Activated naive CD8-positive, alpha-beta T cell treated with anti-CD3 and anti-CD28 coated beads for 36 hours (primary cell): ENCODE results near the gene CDK15. TPM values are rescaled to one million over a fixed set of nuclear protein-coding genes. Genes with fewer than 3 reads are reported as not detected.
"Not testable (repeated sequence)": the region's sequence is repeated elsewhere in the genome, so short reads cannot be mapped to it uniquely, and the experiment has no call there.

Experiments used
- DNase-seq: peaks from one replicate; pipeline ENCODE4 v3.0.0; 2021
- H3K27ac Mint-ChIP-seq: one replicate; pipeline ENCODE4 v1.8.0; 2022; ENCODE audit warnings: mild to moderate bottlenecking, moderate library complexity, mixed read lengths
- H3K27me3 Mint-ChIP-seq: one replicate; pipeline ENCODE4 v1.8.0; 2022; ENCODE audit warnings: mild to moderate bottlenecking, mixed read lengths
- H3K36me3 Mint-ChIP-seq: one replicate; pipeline ENCODE4 v1.8.0; 2021; ENCODE audit warnings: mild to moderate bottlenecking, mixed read lengths
- H3K4me1 Mint-ChIP-seq: one replicate; pipeline ENCODE4 v1.8.0; 2021; ENCODE audit warnings: mixed read lengths
- H3K4me3 Mint-ChIP-seq: one replicate; pipeline ENCODE4 v1.8.0; 2022; ENCODE audit warnings: mild to moderate bottlenecking, moderate library complexity, mixed read lengths
- H3K9me3 Mint-ChIP-seq: one replicate; pipeline ENCODE4 v1.8.0; 2022; ENCODE audit warnings: mixed read lengths
- total RNA-seq, 2 experiments: library from RNA; stranded (reverse); gene quantifications; one replicate each; pipeline ENCODE4 v1.2.3, GENCODE V29; 2021

Gene CDK15
- total RNA-seq, 2 experiments from 2014 or later = not detected

DNA sequence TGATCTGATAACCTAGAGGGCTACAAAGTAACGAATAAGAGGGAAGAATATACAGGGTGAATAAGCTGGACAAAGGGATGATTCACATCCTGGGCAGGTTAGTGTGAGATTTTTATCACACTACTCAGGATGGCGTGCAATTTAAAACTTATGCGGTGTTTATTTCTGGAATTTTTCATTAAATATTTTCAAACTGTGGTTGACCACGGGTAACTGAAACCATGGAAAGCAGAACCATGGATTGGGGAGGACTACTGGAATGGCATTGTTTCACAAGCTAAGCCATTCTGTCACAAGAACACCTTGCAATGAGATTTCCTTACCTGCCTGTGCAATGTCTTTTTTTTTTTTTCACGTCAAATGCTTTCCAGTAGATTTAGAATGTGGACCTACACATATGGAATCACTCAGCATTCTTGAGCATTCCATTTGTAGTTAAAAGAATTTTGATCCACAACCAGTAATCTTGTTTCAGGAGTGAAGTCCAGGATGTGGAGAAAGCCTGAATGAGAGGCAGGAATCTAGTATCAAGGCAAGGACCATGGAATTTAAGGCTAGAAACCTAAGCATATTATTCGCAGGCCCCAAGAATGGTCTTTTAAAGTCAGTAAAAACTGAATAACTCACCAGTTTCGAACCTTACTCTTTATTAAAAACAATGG is 8.0 kb upstream of the CDK15 start:
- Mint-ChIP-seq H3K36me3 (no peaks in the 10 kb centered on the region), H3K4me1 (peaks cover 2% of the 10 kb centered on the region), H3K27ac (no peak overlapping the region), H3K27me3 (peaks cover 16% of the 10 kb centered on the region), H3K4me3 (no peak overlapping the region), H3K9me3 (no peaks in the 10 kb centered on the region)
- DNase-seq = no peak

DNA sequence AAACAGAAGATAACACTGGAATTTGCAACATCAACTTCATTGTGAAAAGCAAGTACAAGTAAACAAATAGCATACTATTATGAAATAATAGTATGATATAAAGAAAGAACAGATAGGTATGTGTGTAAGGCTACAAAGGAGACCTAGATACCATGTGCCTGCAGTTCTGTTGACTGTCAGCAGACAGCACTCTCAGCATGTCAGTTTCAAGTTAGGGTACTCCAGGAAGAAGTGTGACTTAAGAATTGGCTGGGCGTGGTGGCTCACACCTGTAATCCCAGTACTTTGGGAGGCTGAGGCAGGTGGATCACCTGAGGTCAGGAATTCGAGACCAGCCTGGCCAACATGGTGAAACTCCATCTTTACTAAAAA is 7.4 kb upstream of the CDK15 start:
- H3K36me3 Mint-ChIP-seq, H3K9me3 Mint-ChIP-seq, H3K27ac Mint-ChIP-seq, DNase-seq, H3K4me1 Mint-ChIP-seq, H3K4me3 Mint-ChIP-seq: not testable (repeated sequence)
- peaks cover 16% of the 10 kb centered on the region for H3K27me3 Mint-ChIP-seq

DNA sequence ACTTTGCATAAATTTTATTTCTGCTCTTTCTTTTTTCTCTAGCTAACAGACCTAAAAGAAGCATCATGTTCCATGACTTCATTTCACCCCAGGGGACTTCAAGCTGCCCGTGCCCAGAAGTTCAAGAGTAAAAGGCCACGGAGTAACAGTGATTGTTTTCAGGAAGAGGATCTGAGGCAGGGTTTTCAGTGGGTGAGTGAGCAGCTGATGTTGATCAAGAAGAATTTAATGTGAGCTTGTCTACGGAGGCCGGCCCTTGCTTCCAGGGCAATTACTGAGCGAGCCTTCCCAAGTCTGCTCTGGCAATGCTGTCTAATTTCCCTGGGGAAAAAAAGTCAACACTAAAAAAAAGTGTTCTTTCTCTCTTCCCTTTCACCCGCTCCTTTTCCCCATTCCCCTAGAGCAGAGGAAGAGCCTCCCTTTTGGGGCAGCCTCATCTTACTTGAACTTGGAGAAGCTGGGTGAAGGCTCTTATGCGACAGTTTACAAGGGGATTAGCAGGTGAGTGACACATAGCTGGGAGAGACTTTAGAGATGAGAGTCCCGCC is 1.2 kb downstream of the CDK15 start:
- Mint-ChIP-seq H3K27ac (no peak overlapping the region), H3K36me3 (no peaks in the 10 kb centered on the region), H3K4me3 (no peak overlapping the region), H3K4me1 (no peaks in the 10 kb centered on the region), H3K27me3 (peaks cover 24% of the 10 kb centered on the region), H3K9me3 (no peaks in the 10 kb centered on the region)
- DNase-seq = no peak

DNA sequence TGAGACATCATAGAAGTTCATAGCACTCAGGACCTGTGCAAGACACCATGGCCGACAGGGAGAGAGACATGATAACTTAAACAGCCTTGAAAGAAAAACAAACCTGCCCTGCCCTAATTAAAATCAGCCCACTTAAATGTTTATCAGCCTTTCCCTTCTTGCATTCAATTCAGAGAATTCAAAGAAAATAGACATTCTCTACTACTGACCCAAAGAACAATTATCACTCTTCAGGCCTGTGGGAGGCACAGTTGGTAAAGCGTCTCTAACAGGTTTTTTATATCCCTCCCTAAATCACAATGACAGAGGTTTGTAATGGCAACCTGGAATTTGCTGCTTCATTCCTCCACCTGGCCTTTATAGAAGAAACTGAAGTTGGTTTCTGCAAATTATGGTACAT is 1.7 kb downstream of the CDK15 start:
- no peaks in the 10 kb centered on the region for H3K36me3 Mint-ChIP-seq
- no peak overlapping the region for H3K27ac Mint-ChIP-seq
- H3K9me3 Mint-ChIP-seq = no peaks in the 10 kb centered on the region
- no peak for DNase-seq
- peaks cover 23% of the 10 kb centered on the region for H3K27me3 Mint-ChIP-seq
- no peak overlapping the region for H3K4me3 Mint-ChIP-seq
- H3K4me1 Mint-ChIP-seq = no peaks in the 10 kb centered on the region

DNA sequence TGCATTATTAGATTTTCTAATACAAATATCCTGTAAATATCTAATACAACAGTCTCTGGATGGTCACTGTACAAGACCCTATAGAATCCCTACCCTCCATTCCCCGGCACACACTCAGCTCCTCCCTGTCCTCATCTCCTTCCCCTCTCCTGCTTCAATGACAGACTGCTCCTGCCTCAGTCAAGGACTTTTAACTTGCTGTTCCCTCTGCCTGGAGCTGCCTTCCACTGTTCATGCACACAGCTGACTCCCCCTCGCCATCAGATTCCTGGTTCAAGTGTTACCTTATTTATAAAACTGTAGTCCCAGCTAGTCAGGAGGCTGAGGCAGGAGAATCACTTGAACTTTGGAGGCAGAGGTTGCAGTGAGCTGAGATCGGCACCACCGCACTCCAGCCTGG is 3.3 kb downstream of the CDK15 start:
- H3K36me3 Mint-ChIP-seq = no peaks in the 10 kb centered on the region
- H3K27ac Mint-ChIP-seq = no peak overlapping the region
- H3K4me1 Mint-ChIP-seq = no peaks in the 10 kb centered on the region
- H3K27me3 Mint-ChIP-seq = peaks cover 24% of the 10 kb centered on the region
- no peak for DNase-seq
- no peaks in the 10 kb centered on the region for H3K9me3 Mint-ChIP-seq
- H3K4me3 Mint-ChIP-seq = no peak overlapping the region

DNA sequence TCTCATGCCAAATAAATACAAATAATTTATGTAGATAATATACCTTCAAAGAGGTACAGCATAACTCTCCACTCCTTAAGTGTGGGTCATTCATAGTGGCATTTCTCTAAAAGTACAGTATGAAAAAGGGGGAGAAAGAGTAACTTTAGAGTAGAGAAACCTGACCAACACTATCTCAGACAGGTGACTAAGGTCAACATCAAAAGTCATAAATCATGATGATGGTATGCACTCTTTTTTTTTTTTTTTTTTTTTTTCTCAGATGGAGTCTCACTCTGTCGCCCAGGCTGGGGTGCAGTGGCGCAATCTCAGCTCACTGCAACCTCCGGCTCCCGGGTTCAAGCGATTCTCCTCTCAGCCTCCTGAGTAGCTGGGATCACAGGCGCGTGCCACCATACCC is 4.3 kb downstream of the CDK15 start:
- DNase-seq, H3K36me3 Mint-ChIP-seq, H3K27ac Mint-ChIP-seq, H3K4me1 Mint-ChIP-seq, H3K4me3 Mint-ChIP-seq, H3K9me3 Mint-ChIP-seq: not testable (repeated sequence)
- peaks cover 21% of the 10 kb centered on the region for H3K27me3 Mint-ChIP-seq

DNA sequence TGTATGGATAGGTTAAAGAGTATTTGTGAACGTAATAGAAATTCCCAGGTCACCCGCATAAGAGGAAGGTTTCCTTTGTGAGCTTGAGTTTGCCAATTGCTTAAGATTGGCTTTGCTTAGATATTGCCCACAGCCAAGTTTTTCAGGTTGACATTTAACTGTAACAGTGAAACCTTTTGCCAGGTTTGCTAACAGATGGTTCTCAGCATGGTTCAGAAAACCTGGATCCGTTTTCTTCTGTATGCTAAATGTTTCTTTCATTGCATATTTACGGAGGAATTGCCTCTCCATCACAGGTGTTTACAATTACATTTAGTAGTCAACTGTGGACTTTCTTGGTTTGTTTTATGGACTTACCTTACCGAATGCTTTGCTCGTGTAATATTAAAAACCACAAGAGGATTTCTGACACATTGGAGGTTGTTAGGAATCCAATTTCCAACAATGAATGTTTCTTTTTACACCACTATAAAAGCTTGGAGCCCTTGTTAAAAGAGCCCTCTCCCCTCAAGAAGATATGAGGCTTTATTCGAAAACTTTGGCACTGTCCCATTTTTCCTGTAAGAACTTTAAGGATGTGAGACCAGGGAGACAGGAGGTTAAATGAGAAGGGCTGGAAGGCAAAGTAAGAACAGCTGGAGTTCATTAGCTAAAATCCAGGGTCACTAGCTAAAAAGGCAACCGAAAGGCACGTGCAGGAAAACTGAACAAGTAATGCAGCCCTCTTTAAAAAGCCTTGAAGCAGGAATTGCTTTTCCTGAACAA is 7.8 kb downstream of the CDK15 start:
- Mint-ChIP-seq H3K27me3 (peaks cover 18% of the 10 kb centered on the region), H3K4me3 (no peak overlapping the region), H3K36me3 (no peaks in the 10 kb centered on the region), H3K27ac (no peak overlapping the region), H3K4me1 (no peaks in the 10 kb centered on the region), H3K9me3 (no peaks in the 10 kb centered on the region)
- no peak for DNase-seq

DNA sequence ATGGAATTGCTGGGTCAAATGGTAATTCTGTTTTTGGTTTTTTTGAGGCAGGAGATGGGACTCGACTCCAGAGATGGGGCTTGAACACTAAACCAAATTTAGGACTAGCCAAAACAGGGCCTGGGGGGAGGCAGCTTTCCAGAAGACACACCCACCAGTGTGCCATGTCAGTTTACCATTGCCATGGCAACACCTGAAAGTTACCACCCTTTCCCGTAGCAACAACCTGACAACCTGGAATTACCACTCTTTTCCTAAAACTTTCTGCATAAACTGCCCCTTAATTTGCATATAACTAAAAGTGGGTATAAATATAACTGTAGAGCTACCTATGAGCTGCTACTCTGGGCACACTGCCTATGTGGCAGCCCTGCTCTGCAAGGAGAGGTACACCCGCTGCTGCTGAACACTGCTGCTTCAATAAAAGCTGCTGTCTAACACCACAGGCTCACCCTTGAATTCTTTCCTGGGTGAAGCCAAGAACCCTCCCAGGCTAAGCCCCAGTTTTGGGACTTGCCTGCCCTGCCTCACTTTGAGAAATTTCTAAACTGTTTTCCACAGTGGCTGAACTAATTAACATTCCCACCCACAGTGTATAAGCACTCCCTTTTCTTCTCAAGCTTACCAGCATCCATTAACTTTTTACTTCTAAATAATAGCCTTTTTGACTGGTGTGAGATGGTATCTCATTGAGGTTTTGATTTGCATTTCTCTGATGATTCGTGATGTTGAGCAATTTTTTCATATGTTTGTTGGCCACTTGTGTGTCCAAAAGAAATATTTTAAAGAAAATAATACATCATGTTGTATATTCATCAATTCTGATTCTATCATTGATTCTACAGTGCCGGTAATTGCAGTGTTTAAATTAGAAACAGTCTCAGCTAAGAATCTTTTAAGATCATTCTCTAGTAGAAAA is 10.6 kb downstream of the CDK15 start:
- H3K4me1 Mint-ChIP-seq = no peaks in the 10 kb centered on the region
- no peak overlapping the region for H3K27ac Mint-ChIP-seq
- H3K27me3 Mint-ChIP-seq = peaks cover 13% of the 10 kb centered on the region
- H3K4me3 Mint-ChIP-seq = no peak overlapping the region
- no peak for DNase-seq
- no peaks in the 10 kb centered on the region for H3K36me3 Mint-ChIP-seq
- no peaks in the 10 kb centered on the region for H3K9me3 Mint-ChIP-seq

DNA sequence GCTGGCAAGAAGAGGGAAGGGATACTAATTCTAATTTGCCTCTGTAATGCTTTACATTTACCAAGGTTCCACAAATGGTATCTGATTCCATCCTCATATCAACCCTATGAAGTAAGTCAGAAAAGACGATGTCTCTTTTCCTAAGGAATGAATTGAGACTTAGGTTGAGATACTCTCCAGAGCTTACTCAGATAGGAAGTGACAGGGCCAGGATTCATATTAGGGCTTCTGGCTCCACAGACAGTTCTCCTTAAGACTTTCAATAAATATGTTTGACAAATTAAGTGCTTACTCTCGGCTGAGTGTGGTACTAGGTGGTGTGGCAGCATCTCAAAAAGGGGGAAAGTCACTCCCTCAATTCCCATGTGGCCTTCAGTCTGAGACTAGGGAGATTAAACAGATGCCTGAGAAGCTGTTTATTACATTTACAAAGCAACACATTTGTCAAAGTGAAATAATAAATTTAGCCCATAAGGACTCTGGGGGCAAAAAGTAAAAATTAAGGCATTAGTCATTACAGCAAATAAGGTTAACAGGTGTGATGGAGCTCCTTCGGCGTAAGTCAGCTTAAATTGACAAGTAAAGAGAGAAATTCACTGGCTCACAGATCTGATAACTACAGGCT is 14.2 kb downstream of the CDK15 start:
- H3K27me3 Mint-ChIP-seq = peaks cover 9% of the 10 kb centered on the region
- no peak overlapping the region for H3K4me3 Mint-ChIP-seq
- H3K9me3 Mint-ChIP-seq = no peaks in the 10 kb centered on the region

DNA sequence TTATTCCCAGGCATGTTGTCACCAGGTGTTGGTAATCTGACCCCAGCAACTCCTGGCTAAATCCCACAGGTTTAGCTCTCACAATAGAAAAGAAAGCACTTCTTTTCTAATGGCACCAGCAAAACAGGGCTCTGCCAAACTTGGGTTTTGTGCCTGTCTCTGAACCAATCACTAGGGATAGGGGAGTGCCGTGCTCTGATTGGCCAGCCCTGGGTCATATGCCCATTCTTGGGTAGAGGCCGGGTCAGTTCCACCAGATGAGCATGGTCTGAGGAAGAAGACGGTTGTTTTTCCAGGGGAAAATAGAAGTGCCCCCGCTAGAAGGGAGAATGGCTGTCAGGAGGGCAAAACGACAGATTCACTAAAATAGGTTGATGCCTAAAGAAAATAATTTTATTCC is 14.7 kb downstream of the CDK15 start:
- no peak overlapping the region for H3K27ac Mint-ChIP-seq
- H3K27me3 Mint-ChIP-seq = peaks cover 9% of the 10 kb centered on the region
- H3K4me1 Mint-ChIP-seq = no peaks in the 10 kb centered on the region
- DNase-seq = no peak
- no peaks in the 10 kb centered on the region for H3K9me3 Mint-ChIP-seq
- H3K36me3 Mint-ChIP-seq = no peaks in the 10 kb centered on the region
- no peak overlapping the region for H3K4me3 Mint-ChIP-seq

More for the DNA sequence above, 14.2 kb downstream of the CDK15 start:
- Mint-ChIP-seq H3K27ac (no peak overlapping the region), H3K4me1 (no peaks in the 10 kb centered on the region), H3K36me3 (no peaks in the 10 kb centered on the region)
- no peak for DNase-seq

DNA sequence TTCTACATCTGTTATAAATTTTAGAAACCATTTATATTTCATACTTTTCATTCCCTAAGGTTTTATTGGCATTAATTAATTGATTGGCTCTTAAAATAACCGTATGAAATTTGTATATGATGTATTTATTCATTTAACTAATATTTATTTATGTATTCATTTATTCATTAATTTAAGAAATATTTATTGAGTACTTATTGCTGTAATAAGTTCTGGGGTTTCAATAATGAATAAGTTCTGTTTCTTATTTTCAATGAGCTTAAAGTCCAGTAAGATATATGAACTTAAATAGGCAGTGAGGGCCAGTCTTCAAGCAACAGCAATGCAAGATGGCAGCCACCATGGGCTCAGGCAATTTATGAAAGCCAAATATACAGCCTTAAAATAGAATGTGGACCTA is 17.9 kb downstream of the CDK15 start:
- H3K27me3 Mint-ChIP-seq = no peaks in the 10 kb centered on the region
- no peak for DNase-seq

DNA sequence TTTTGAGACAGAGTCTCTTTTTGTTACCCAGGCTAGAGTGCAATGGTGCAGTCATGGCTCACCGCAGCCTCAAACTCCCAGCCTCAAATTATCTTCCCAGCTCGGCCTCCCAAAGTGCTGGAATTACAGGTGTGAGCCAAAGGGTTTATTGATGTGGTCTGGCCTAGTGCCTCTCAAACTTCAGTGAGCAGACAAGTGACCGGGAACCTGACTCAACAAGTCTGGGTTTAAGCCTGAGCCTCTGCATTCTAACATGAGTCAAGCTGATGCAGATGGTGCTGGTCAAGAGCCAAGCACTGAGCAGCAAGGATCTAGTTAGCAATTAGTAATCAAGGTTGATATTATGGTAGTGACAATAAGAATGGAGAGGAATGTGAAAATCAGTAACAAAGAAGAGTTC is 21.3 kb downstream of the CDK15 start:
- Mint-ChIP-seq H3K9me3 (no peaks in the 10 kb centered on the region), H3K36me3 (no peaks in the 10 kb centered on the region), H3K4me3 (no peak overlapping the region), H3K4me1 (no peaks in the 10 kb centered on the region), H3K27ac (no peak overlapping the region), H3K27me3 (no peaks in the 10 kb centered on the region)
- no peak for DNase-seq

More for the DNA sequence above, 17.9 kb downstream of the CDK15 start:
- H3K27ac Mint-ChIP-seq = no peak overlapping the region
- H3K4me3 Mint-ChIP-seq = no peak overlapping the region
- no peaks in the 10 kb centered on the region for H3K9me3 Mint-ChIP-seq
- no peaks in the 10 kb centered on the region for H3K36me3 Mint-ChIP-seq
- H3K4me1 Mint-ChIP-seq = no peaks in the 10 kb centered on the region

DNA sequence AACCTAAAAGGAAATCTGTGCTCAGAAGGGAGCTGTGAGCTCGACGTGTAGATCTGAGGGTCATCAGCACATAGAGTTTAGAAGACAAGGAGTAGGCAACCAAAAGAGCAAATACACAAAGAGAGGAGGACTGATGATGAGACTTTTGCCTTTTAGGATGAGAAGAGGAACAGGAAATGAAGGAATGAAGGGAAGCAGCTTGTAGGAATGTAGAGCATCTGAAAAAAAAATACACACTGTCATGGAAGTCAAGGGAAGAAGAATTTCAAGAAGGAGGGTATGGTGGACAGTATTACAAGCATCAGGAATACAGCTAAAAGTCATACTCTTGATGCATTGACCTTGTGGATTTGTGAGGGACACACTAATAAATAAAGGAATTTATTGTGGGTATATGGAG is 21.9 kb downstream of the CDK15 start:
- no peaks in the 10 kb centered on the region for H3K27me3 Mint-ChIP-seq
- H3K4me1 Mint-ChIP-seq = no peaks in the 10 kb centered on the region
- no peak overlapping the region for H3K27ac Mint-ChIP-seq
- no peak for DNase-seq
- no peaks in the 10 kb centered on the region for H3K9me3 Mint-ChIP-seq
- no peak overlapping the region for H3K4me3 Mint-ChIP-seq
- no peaks in the 10 kb centered on the region for H3K36me3 Mint-ChIP-seq

DNA sequence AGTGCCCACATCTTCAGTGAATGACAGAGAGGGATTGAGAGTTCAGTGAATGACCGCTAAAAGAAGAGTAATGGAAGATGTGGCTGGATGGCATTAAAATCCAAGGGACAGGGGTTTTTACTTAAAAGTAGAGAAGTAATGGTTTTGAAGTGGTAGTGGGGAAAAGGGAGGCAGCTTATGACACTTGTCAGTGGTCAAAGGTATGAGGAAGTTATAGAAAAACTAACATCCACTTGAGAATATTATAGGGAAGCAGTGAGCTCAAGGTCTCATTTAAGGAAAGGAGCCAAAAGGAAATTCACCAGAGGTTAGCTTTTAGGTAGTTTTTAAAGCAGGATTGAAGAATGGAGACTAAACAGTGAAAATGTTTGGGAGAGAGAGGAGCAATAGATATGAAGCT is 24.3 kb downstream of the CDK15 start:
- Mint-ChIP-seq H3K36me3 (no peaks in the 10 kb centered on the region), H3K4me3 (no peak overlapping the region), H3K27ac (no peak overlapping the region), H3K27me3 (no peaks in the 10 kb centered on the region), H3K4me1 (no peaks in the 10 kb centered on the region), H3K9me3 (no peaks in the 10 kb centered on the region)
- DNase-seq = no peak

DNA sequence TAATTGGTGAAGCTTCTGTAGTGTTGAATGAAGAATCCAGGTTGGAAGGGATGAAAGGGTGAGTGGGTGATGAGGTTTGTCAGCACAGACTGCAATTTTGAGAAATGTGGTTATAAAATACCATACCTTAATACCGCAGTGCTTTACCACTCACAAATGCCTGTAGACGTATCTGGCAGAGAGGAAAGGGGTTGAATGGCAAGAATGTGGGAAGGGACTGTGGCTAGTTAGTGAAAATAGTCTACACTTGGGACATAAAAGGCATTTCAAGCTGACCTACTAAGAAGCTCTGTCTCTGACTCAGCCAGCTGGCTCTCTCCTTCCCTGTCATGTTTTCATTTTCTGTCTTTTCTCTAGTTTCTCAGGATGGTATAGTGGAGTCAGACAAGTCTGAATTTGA is 25.1 kb downstream of the CDK15 start:
- Mint-ChIP-seq H3K36me3 (no peaks in the 10 kb centered on the region), H3K27me3 (peaks cover under 1% of the 10 kb centered on the region), H3K4me3 (no peak overlapping the region), H3K4me1 (no peaks in the 10 kb centered on the region), H3K9me3 (no peaks in the 10 kb centered on the region), H3K27ac (no peak overlapping the region)
- DNase-seq = no peak
